ENCODE results near the gene DNAH14.

DNA sequence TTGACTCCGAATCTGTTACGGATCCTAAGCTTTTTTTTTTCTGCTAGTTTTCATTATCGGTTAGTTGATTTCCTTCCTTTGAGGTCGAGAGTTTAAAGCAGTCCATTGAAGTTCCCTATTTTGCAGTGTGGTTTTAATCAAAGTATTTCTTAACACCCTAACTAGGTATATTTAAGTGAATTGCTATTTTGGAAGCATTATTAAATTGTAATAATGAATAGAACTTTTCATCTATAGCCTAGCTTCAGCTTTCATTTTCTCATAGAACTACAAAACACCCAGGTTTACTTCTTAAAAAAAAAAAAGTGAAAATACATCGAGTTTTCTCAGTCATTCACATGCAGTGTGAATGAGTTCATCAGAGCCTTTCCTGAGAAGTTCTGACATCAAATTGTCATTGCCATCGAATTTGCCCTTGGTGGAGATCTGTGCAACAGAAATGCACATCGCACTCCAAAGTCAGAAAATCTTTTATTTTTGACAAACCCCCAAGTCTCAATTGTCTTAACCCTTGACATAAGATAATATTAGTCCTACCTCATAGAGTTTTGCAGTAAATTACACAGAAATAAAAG is 499.5 kb downstream of the DNAH14 start:
- TF ChIP-seq, protein P1, sequence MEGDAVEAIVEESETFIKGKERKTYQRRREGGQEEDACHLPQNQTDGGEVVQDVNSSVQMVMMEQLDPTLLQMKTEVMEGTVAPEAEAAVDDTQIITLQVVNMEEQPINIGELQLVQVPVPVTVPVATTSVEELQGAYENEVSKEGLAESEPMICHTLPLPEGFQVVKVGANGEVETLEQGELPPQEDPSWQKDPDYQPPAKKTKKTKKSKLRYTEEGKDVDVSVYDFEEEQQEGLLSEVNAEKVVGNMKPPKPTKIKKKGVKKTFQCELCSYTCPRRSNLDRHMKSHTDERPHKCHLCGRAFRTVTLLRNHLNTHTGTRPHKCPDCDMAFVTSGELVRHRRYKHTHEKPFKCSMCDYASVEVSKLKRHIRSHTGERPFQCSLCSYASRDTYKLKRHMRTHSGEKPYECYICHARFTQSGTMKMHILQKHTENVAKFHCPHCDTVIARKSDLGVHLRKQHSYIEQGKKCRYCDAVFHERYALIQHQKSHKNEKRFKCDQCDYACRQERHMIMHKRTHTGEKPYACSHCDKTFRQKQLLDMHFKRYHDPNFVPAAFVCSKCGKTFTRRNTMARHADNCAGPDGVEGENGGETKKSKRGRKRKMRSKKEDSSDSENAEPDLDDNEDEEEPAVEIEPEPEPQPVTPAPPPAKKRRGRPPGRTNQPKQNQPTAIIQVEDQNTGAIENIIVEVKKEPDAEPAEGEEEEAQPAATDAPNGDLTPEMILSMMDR (IDR thresholded peaks at IDR 0.05): no peak
- TF ChIP-seq EZH2 (IDR thresholded peaks at IDR 0.05; ENCODE audit: borderline replicate concordance, insufficient read depth, low read depth, low read length, poor library complexity, severe bottlenecking): no peak

All from B cell (primary cell).